ENCODE data around the gene NBPF6.
"Not testable (repeated sequence)": the region's sequence is repeated elsewhere in the genome, so short reads cannot be mapped to it uniquely, and the experiment has no call there.

- not testable (repeated sequence) for TF ChIP-seq CTCF, EP300, POLR2A (IDR thresholded peaks at IDR 0.05)
These were observed 18.1 kb upstream of the NBPF6 start for GRCh38 chr1:108432002-108432401.
